Islet precursor cell (in vitro differentiated cells): ENCODE data around the gene TRPM8.

ENCODE experiments used
- DNase-seq: peaks from one replicate; pipeline ENCODE4 v3.0.0-alpha.2; 2018

The TRPM8 gene

GRCh38 chr2:234003972-234004617, 86.9 kb downstream of the TRPM8 start:
- DNase-seq, result peak; percentile 66

- no peak for DNase-seq
These were observed 88.0 kb downstream of the TRPM8 start for GRCh38 chr2:234005126-234005525.

GRCh38 chr2:234006501-234006900, 89.3 kb downstream of the TRPM8 start:
- no peak for DNase-seq

- no peak for DNase-seq
These were observed 97.3 kb downstream of the TRPM8 start for GRCh38 chr2:234014427-234014826.

- DNase-seq, result no peak
These were observed 98.7 kb downstream of the TRPM8 start for GRCh38 chr2:234015861-234016260.

GRCh38 chr2:234019896-234020295, 102.7 kb downstream of the TRPM8 start:
- DNase-seq, result no peak

GRCh38 chr2:234020332-234020731, 103.2 kb downstream of the TRPM8 start:
- DNase-seq, result no peak

GRCh38 chr2:234022424-234022823, 105.3 kb downstream of the TRPM8 start:
- DNase-seq, result no peak

GRCh38 chr2:234024304-234024703, 107.1 kb downstream of the TRPM8 start:
- DNase-seq, result no peak

- DNase-seq, result no peak
These were observed 108.3 kb downstream of the TRPM8 start for GRCh38 chr2:234025466-234025865.

GRCh38 chr2:234025891-234026401, 108.8 kb downstream of the TRPM8 start:
- DNase-seq, result no peak

- DNase-seq, result no peak
These were observed 109.6 kb downstream of the TRPM8 start for GRCh38 chr2:234026693-234027254.

- DNase-seq, result no peak
These were observed 110.5 kb downstream of the TRPM8 start for GRCh38 chr2:234027641-234028040.

- DNase-seq, result no peak
These were observed 112.1 kb downstream of the TRPM8 start for GRCh38 chr2:234029150-234029733.

GRCh38 chr2:234031207-234031606, 114.0 kb downstream of the TRPM8 start:
- no peak for DNase-seq

GRCh38 chr2:234032279-234032856, 115.2 kb downstream of the TRPM8 start:
- DNase-seq, result no peak

- no peak for DNase-seq
These were observed 116.0 kb downstream of the TRPM8 start for GRCh38 chr2:234033174-234033573.

- DNase-seq, result no peak
These were observed 116.7 kb downstream of the TRPM8 start for GRCh38 chr2:234033885-234034284.

- no peak for DNase-seq
These were observed 121.1 kb downstream of the TRPM8 start for GRCh38 chr2:234038076-234038802.

GRCh38 chr2:234044157-234044556, 127.0 kb downstream of the TRPM8 start:
- no peak for DNase-seq

- no peak for DNase-seq
These were observed 129.3 kb downstream of the TRPM8 start for GRCh38 chr2:234046521-234046920.

- no peak for DNase-seq
These were observed 130.2 kb downstream of the TRPM8 start for GRCh38 chr2:234047361-234047760.

GRCh38 chr2:234048049-234048448, 130.9 kb downstream of the TRPM8 start:
- DNase-seq, result no peak
